ENCODE data around the gene CNTN4.

Gene CNTN4

GRCh38 chr3:2536575-2536974, 437.9 kb downstream of the CNTN4 start:
- DNase-seq = no peak
- H3K36me3 ChIP-seq = no peaks in the 10 kb centered on the region
- no peak overlapping the region for H3K4me3 ChIP-seq (ENCODE audit: low read depth, low read length)
- H3K9me3 ChIP-seq (ENCODE audit: severe bottlenecking) = no peaks in the 10 kb centered on the region
- H3K27ac ChIP-seq = no peak overlapping the region
- TF ChIP-seq CTCF (IDR thresholded peaks at IDR 0.05; ENCODE audit: low read depth, low read length) = no peak
- no peaks in the 10 kb centered on the region for H3K27me3 ChIP-seq (ENCODE audit: insufficient read depth, low read depth, severe bottlenecking)

GRCh38 chr3:2540115-2540514, 441.4 kb downstream of the CNTN4 start:
- no peaks in the 10 kb centered on the region for H3K36me3 ChIP-seq
- no peak for DNase-seq

GRCh38 chr3:2543247-2543646, 444.6 kb downstream of the CNTN4 start:
- Histone ChIP-seq H3K36me3 (no peaks in the 10 kb centered on the region), H3K4me3 (ENCODE audit: low read depth, low read length) (no peak overlapping the region), H3K9me3 (ENCODE audit: severe bottlenecking) (no peaks in the 10 kb centered on the region), H3K27me3 (ENCODE audit: insufficient read depth, low read depth, severe bottlenecking) (no peaks in the 10 kb centered on the region), H3K27ac (no peak overlapping the region)
- DNase-seq = no peak
- no peak for TF ChIP-seq CTCF (IDR thresholded peaks at IDR 0.05; ENCODE audit: low read depth, low read length)

More at GRCh38 chr3:2540115-2540514, 441.4 kb downstream of the CNTN4 start:
- Histone ChIP-seq H3K27me3 (ENCODE audit: insufficient read depth, low read depth, severe bottlenecking) (no peaks in the 10 kb centered on the region), H3K27ac (no peak overlapping the region), H3K9me3 (ENCODE audit: severe bottlenecking) (no peaks in the 10 kb centered on the region), H3K4me3 (ENCODE audit: low read depth, low read length) (no peak overlapping the region)
- no peak for TF ChIP-seq CTCF (IDR thresholded peaks at IDR 0.05; ENCODE audit: low read depth, low read length)

- H3K36me3 ChIP-seq = no peaks in the 10 kb centered on the region
- no peak overlapping the region for H3K27ac ChIP-seq
- H3K27me3 ChIP-seq (ENCODE audit: insufficient read depth, low read depth, severe bottlenecking) = no peaks in the 10 kb centered on the region
- DNase-seq = no peak
- TF ChIP-seq CTCF (IDR thresholded peaks at IDR 0.05; ENCODE audit: low read depth, low read length) = no peak
- H3K4me3 ChIP-seq (ENCODE audit: low read depth, low read length) = no peak overlapping the region
- H3K9me3 ChIP-seq (ENCODE audit: severe bottlenecking) = no peaks in the 10 kb centered on the region
These were observed 445.5 kb downstream of the CNTN4 start for GRCh38 chr3:2544212-2544611.

GRCh38 chr3:2544718-2545117, 446.1 kb downstream of the CNTN4 start:
- no peak overlapping the region for H3K4me3 ChIP-seq (ENCODE audit: low read depth, low read length)
- H3K27me3 ChIP-seq (ENCODE audit: insufficient read depth, low read depth, severe bottlenecking) = no peaks in the 10 kb centered on the region
- no peak for TF ChIP-seq CTCF (IDR thresholded peaks at IDR 0.05; ENCODE audit: low read depth, low read length)
- no peak overlapping the region for H3K27ac ChIP-seq
- H3K36me3 ChIP-seq = no peaks in the 10 kb centered on the region
- no peaks in the 10 kb centered on the region for H3K9me3 ChIP-seq (ENCODE audit: severe bottlenecking)
- DNase-seq = no peak

- no peak for DNase-seq
- Histone ChIP-seq H3K4me3 (ENCODE audit: low read depth, low read length) (no peak overlapping the region), H3K27ac (no peak overlapping the region), H3K36me3 (no peaks in the 10 kb centered on the region), H3K27me3 (ENCODE audit: insufficient read depth, low read depth, severe bottlenecking) (no peaks in the 10 kb centered on the region), H3K9me3 (ENCODE audit: severe bottlenecking) (no peaks in the 10 kb centered on the region)
- no peak for TF ChIP-seq CTCF (IDR thresholded peaks at IDR 0.05; ENCODE audit: low read depth, low read length)
These were observed 448.4 kb downstream of the CNTN4 start for GRCh38 chr3:2547049-2547448.
